Embryonic facial prominence (tissue), 1 donor: ENCODE measurements around the gene SPIRE1.

ENCODE experiments used
- DNase-seq: peaks from one replicate; pipeline ENCODE4 v3.0.0-alpha.2; 2016; ENCODE audit errors: extremely low spot score

The SPIRE1 gene

DNA sequence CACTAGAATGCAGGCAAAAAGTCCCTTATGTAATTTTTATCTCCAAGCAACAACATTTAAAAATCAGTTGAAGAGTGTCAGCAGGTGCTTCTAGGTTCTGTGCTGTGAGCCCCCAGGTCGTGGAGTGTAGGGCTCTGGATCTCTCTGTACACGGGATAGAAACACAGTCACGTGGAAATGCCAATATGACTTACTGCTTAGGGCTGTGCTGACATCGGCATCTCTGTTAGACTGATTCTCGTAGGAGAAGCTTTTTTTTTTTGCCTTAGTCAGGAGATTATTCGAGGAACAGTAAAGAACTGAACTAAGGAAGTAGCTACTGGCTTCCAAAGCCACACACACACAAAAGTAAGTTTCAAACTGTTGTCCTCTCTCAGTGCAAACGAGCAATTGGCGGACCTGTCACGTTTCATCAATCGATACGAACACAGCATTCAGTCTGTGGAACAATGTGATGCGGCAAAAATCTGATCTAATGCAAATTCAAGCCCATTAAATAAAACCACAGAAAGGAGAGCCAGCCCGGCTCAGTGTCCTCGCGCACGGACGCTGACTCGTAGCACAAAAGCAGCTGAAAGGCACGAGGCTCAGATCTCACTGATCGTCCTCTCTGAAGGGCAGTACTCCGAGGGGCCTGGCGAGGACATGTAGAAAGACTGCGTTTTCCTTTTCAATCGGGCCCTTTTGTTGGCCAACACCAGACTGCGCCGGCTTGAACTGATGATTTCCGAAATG, 208.7 kb downstream of the SPIRE1 start:
- no peak for DNase-seq

- DNase-seq: no peak
These were observed 212.4 kb downstream of the SPIRE1 start for GRCh38 chr18:12445554-12445953.

GRCh38 chr18:12443551-12443950, 214.4 kb downstream of the SPIRE1 start:
- no peak for DNase-seq

DNA sequence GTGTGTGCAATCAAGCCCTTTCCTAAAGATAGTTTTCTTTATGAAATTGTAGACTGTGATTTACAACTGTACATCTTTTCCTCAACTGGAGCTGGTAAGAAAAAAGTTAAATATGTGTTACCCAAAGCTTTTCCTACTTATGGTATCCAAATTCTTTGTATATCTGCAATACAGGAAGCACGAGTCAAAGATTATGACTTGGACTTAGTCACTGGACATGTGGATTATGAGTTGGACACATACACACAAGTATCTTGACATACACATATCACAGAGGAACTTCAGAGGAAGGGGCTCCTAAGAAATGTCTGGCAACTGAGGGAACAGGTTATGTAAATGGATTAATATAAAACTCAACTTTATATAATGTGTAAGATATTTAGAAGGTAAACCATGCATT, 215.0 kb downstream of the SPIRE1 start:
- DNase-seq: no peak

GRCh38 chr18:12441475-12442034, 216.4 kb downstream of the SPIRE1 start:
- no peak for DNase-seq

DNA sequence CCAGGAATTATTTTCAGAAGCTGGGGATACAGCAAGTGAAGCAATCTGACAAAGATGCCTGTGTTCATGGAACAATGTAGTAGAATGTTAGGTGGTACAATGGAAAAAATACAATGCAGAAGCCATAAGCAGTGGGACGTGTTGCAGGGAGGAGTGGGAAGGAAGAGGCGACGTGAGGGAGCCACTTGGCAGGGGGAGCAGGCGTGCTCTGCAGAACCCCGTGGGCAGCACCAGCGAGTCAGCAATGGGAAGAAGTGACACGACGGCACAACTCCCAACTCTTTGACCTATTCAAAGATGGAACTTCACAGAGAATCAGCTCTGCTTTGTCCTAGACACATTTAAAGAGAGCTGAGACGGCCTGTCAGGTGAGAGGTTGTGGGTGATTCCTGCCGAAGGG, 219.7 kb downstream of the SPIRE1 start:
- DNase-seq: no peak

GRCh38 chr18:12435867-12436266, 222.0 kb downstream of the SPIRE1 start:
- no peak for DNase-seq

GRCh38 chr18:12434541-12434929, 223.4 kb downstream of the SPIRE1 start:
- DNase-seq: no peak

- DNase-seq: no peak
These were observed 223.9 kb downstream of the SPIRE1 start for GRCh38 chr18:12433829-12434540.

- DNase-seq: no peak
These were observed 225.0 kb downstream of the SPIRE1 start for GRCh38 chr18:12432881-12433280.

DNA sequence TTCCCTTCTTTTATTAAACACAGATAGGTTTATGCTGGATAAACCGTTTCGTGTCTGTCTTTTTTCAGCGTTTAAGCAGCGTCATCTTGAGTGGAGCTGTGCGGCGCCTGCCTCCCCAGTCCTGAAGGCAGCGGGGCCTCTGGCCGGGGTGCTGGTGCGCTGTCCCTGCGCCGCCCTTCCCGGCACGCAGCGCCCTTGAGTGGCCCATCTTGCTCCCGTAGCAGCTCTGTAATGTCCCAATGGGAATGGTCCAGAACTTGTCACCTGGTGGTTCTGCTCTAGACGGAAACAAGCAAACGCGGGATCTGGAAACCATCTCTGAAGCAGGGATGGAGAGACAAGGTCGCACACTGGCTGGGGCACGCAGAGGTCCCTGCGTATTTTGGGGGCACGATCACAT, 225.7 kb downstream of the SPIRE1 start:
- DNase-seq: no peak

GRCh38 chr18:12431561-12431960, 226.3 kb downstream of the SPIRE1 start:
- no peak for DNase-seq

DNA sequence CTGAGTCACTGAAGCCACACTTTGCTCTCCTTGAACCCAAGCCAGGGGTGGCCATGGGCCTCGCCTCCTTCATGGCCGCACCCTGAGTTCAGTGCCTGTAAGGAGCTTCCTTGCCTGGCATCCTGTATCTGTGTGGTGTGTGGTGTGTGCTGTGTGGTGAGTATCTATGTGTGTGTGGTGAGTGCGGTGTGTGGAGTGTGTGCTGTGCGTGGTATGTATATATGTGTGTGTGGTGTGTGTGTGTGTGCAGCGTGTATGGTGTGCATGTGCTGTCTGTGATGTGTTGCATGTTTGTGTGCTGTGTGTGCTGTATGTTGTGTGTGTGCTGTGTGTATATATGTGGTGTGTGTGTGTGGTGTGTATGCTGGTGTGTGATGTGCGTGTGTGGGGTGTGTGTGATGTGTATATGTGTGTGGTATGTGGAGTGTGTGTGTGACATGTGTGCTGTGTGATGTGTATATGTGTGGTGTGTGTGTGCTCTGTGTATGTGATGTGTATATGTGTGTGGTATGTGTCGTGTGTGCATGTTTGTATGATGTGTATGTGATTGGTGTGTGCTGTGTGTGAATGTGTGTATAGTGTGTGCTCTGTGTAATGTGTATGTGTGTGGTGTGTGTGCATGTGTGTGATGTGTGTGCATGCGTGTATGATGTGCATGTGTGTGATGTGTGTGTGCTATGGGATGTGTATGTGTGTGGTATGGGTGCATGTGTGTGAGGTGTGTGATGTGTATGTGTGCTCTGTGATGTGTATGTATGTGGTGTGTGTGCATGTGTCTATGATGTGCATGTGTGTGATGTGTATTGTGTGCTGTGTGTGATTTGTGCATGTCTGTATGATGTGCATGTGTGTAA, 227.5 kb downstream of the SPIRE1 start:
- no peak for DNase-seq

DNA sequence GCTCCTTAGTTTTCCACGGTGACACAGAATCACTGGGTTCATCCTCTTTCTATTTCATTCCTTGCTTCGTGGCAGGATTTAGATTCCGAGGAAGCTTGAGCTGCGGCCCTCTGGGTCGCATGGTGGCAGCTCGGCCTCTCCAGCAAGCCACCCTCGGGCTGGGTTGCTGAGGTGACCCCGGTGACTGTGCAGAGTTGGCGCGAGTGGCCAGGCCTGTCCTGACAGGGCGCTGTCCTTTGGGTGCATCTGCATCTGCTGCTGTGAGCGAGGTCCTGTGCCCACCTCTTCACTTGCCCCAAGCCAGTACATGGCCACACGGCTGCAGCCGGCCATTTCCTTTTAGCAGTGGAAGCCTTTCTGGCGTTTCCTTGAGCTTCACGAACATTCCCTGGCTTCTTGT, 228.4 kb downstream of the SPIRE1 start:
- no peak for DNase-seq

- no peak for DNase-seq
These were observed 229.0 kb downstream of the SPIRE1 start for GRCh38 chr18:12428923-12429322.

DNA sequence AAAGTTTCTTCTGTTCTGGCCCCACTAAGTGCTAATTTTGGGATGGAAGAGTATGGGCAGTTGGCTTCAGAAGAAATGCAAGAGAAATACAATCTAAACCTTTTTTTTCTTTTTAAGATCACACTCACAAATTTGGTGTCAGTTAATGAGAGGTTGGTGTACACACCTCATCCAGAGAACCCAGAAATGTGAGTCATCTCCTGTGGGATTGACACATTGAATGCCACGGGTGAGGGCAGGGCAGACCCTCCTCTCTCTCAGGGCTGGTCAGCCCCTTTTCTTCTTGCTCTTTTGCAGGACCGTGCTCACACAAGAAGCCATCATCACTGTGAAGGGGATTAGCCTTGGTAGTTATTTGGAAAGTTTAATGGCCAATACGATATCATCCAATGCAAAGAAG, 231.0 kb downstream of the SPIRE1 start:
- no peak for DNase-seq

GRCh38 chr18:12424252-12424651, 233.7 kb downstream of the SPIRE1 start:
- DNase-seq: no peak

GRCh38 chr18:12423820-12424219, 234.1 kb downstream of the SPIRE1 start:
- DNase-seq: no peak

DNA sequence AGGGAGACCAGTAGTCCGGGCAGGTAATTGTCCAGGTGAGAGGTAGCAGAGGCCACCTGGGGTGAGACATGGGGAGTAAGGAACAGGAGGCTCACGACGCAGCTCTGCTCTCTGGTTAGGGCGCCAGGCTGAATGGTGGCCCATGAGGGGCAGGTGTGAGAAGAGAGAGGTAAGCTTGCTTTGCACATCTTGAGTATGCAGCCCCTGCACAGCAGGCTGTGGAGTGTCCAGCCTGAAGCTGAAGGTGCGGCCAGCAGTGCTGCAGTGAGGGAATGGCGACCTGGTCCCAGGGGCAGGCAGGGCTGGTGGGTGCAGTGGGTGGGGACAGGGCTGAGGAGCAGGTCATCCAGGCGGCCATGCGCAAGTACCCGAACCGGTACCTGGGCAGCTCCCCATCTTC, 234.5 kb downstream of the SPIRE1 start:
- no peak for DNase-seq

GRCh38 chr18:12422936-12423335, 235.0 kb downstream of the SPIRE1 start:
- no peak for DNase-seq

GRCh38 chr18:12421732-12422131, 236.2 kb downstream of the SPIRE1 start:
- no peak for DNase-seq

DNA sequence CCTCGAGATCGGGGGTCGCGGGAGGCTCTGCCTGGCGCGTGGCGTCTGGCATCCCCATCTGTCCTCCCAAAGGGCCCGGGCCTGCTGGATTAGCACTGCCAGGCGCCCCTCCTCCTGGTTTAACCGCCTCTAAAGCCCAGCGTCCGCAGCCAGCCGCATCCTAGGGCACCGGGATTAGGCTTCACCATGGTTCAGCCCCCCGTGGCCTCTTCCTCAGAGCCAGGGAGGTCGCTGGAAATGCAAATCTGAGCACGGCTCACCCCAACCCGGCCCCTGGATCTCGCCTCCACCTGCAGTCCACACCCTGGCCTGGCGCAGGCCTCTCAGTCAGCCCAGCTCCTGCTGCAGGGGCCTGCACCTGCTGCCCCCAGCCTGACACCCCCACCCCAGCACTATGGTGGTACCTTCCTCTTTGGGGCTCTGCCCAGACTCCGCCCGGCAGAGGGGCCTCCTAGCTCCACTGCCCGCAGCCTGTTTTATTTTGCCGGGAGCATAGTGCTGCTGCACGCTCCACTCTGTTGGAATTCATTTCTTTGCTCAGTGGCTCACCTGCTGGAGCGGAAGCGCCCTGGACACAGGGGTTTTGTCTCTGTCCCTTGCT, 237.0 kb downstream of the SPIRE1 start:
- DNase-seq: no peak
